ENCODE measurements around the gene XAGE1A.
"Not testable (repeated sequence)": the region's sequence is repeated elsewhere in the genome, so short reads cannot be mapped to it uniquely, and the experiment has no call there.

Gene XAGE1A

GRCh38 chrX:52495545-52496418 is at the start of gene XAGE1A:
XAGE1A (plus strand) TSS chrX:52495808; CDS start chrX:52497362, 1,554 bp downstream.
- DNase-seq (ENCODE audit: low read depth in 2 of 2) = not testable (repeated sequence)

GRCh38 chrX:52452031-52452430 is 43.6 kb upstream of the XAGE1A start:
- not testable (repeated sequence) for DNase-seq (ENCODE audit: low read depth in 2 of 2)

DNA sequence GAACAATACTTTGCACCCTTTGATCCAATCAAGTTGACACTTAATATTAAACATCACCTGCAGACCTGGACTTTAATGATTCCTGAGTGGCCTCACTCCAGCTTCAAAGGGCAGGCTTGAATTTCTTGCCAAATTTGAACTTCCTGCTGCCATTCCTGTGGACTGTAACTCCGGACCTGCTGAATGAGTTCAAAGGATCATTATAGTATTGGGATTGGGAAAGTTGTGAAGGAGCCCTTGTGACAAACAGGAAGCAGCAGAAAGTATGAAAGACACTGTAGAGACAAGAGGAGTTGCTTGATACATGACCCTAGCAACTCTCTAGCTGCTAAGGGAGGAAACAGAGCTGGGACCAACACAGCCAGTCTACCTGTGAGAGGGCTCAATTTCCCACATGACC is 24.3 kb upstream of the XAGE1A start:
- not testable (repeated sequence) for DNase-seq (ENCODE audit: low read depth in 2 of 2)

DNA sequence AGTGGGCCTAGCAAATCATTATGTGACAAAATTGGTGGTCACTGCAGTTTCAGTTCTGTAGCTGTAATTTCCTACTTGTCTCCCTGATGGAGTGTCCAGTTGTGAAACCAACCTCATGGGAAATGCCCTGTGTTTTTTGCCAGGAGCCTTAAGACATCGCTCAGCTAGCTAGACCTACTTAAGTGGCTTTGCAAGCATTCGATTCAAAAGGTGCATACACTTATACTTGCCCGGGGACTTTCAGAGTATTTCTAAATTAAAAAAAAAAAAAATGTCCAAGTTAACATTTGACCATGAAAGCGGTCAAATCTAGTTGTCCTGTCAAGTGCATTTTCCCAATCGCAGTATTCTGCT is 788 bp downstream of the XAGE1A start:
- not testable (repeated sequence) for DNase-seq (ENCODE audit: low read depth in 2 of 2)

DNA sequence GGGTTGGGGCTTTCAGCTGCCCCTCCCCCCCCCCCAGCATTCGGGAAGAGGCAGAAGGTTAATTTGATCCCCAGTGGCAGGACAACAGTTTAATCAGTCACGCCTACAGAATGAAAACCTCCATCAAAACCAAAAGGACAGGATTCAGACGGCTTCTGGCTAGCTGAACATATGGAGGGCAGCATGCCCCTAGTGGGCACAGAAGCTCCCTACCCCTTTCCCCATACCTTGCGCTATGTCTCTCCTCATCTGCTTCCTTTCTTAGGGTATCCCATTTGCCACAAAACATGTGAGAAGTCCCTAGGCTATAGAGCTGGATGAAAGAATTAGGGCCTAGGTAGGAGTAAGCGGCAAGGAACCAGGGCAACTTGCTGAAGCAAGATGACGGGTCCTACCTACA is 5.8 kb downstream of the XAGE1A start:
- not testable (repeated sequence) for DNase-seq (ENCODE audit: low read depth in 2 of 2)

- DNase-seq (ENCODE audit: low read depth in 2 of 2) = no peak
Measured at GRCh38 chrX:52504551-52504950, 8.9 kb downstream of the XAGE1A start.

GRCh38 chrX:52507331-52507730 is 11.7 kb downstream of the XAGE1A start:
- no peak for DNase-seq (ENCODE audit: low read depth in 2 of 2)

GRCh38 chrX:52509916-52510315 is 14.3 kb downstream of the XAGE1A start:
- no peak for DNase-seq (ENCODE audit: low read depth in 2 of 2)

GRCh38 chrX:52511126-52511525 is 15.5 kb downstream of the XAGE1A start:
- not testable (repeated sequence) for DNase-seq (ENCODE audit: low read depth in 2 of 2)

- DNase-seq (ENCODE audit: low read depth in 2 of 2) = not testable (repeated sequence)
Measured at GRCh38 chrX:52516110-52516986, 20.7 kb downstream of the XAGE1A start.

GRCh38 chrX:52516987-52517325 is 21.3 kb downstream of the XAGE1A start, which contains the start of gene XAGE1B:
XAGE1B (minus strand) TSS chrX:52517063; CDS start chrX:52515527, 1,536 bp downstream.
- DNase-seq (ENCODE audit: low read depth in 2 of 2) = not testable (repeated sequence)

DNA sequence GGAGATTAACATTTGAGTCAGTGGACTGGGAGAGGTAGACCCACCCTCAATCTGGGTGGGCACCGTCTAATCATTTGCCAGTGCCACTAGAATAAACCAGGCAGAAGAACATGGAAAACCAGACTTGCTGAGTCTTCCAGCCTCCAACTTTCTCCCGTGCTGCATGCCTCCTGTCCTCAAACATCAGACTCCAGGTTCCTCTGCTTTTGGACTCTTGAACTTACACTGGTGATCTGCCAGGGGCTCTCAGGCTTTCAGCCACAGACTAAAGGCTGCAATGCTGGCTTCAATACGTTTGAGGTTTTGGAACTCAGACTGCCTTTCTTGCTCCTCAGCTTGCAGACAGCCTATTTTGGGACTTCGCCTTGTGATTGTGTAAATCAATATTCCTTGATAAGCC is 45.4 kb downstream of the XAGE1A start:
- DNase-seq (ENCODE audit: low read depth in 2 of 2) = not testable (repeated sequence)

- no peak for DNase-seq (ENCODE audit: low read depth in 2 of 2)
Measured at GRCh38 chrX:52542311-52542710, 46.7 kb downstream of the XAGE1A start.

- no peak for DNase-seq (ENCODE audit: low read depth in 2 of 2)
Measured at GRCh38 chrX:52544147-52544840, 48.7 kb downstream of the XAGE1A start.

GRCh38 chrX:52548769-52549168 is 53.2 kb downstream of the XAGE1A start:
- not testable (repeated sequence) for DNase-seq (ENCODE audit: low read depth in 2 of 2)
